HG02571 (cell line): ENCODE measurements around the gene MAN1B1.
"Not testable (repeated sequence)": the region's sequence is repeated elsewhere in the genome, so short reads cannot be mapped to it uniquely, and the experiment has no call there.

Source experiments
- ATAC-seq: cut with Tn5 transposase; IDR thresholded peaks from one replicate; pipeline ENCODE4 v1.9.1; 2021; ENCODE audit warnings: mild to moderate bottlenecking, moderate library complexity; ENCODE audit not compliant: unreplicated experiment

Gene MAN1B1

GRCh38 chr9:137110147-137110910, 23.5 kb downstream of the MAN1B1 start:
- no peak for ATAC-seq

- ATAC-seq = no peak
These were observed 24.4 kb downstream of the MAN1B1 start for GRCh38 chr9:137110911-137111787.

DNA sequence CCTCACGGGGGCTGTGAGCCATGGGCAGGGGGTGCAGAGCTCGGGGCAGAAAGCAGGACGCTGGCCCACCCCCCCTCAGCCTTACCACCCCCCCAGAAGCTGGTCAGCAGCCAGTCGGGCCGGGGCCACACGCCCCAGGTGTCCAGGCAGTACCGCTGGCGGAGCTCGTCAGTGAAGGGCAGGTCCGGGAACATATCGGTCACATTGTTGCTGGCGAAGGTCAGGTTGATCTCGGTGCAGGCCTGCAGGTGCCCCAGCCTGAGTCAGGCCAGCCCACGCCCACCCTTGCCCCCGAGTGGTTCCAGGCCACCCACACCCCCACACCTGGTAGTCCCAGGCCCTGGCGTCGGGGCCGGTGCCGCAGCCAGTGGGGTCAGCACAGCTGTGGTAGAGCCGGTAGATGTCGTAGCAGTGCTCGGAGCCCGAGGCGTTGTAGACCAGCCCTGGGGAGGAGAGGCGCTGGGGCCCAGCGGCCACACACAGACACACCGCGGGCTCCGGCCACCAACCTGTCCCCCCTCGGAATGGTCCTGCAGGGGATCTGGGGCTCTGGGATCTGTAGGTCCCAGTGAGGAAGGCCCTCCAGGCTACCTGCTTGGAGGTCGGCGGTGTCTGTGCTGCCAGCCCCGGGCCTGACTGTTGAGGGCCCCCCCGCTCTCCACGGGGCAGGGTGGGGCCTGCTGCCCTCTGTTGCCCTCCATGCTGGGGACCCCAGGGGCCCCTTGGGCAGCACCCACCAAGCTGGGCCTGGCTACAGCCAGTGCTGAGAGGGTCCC, 25.2 kb downstream of the MAN1B1 start:
- ATAC-seq = no peak

DNA sequence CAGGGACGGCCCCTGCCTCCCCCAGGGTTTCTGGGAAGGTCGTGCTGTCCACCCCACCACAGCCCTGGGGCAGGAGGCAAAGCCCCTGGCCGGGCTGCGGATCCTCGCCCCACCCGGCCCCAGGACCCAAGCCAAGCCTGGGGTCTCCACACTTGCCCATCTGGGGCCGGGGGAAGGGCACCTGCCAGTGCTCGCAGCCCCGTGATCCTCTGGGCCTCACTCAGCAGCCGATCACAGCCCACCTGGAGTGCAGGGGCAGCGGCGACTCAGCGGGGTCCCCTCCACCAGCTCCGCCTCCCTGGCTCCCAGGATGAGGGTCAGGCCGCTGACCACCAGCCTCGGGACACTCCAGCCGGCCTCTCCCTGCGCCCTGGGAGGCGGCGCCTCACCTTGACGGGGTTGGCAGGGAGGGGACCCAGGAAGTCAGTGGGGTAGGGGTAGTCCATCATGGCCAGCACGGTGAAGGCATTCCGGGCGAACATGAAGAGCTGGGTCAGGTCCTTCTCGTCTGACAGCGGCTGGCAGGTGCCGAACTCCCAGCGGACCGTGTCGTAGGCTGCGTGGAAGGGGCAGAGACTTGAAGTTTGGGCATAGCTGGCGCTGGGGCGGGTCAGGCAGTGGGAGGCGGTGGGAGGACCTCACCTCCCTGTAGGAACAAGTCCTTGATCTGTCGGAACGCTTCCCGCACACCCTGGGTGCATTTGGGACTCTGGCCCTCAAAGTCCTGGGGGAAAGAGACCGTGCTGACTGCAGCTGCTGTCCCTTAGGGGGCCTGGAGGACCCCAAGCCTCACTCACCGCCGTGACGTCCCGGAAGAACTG, 26.0 kb downstream of the MAN1B1 start:
- no peak for ATAC-seq

- ATAC-seq = no peak
These were observed 26.8 kb downstream of the MAN1B1 start for GRCh38 chr9:137113385-137114159.

GRCh38 chr9:137114220-137114612, 27.4 kb downstream of the MAN1B1 start:
- ATAC-seq = no peak

- ATAC-seq = peak; percentile 58
These were observed 28.0 kb downstream of the MAN1B1 start, which contains the start of gene DPP7 for GRCh38 chr9:137114613-137115393. DPP7 (minus strand) TSS chr9:137114733; CDS start chr9:137114713, 20 bp downstream.

GRCh38 chr9:137115394-137116026, 28.7 kb downstream of the MAN1B1 start:
- no peak for ATAC-seq

DNA sequence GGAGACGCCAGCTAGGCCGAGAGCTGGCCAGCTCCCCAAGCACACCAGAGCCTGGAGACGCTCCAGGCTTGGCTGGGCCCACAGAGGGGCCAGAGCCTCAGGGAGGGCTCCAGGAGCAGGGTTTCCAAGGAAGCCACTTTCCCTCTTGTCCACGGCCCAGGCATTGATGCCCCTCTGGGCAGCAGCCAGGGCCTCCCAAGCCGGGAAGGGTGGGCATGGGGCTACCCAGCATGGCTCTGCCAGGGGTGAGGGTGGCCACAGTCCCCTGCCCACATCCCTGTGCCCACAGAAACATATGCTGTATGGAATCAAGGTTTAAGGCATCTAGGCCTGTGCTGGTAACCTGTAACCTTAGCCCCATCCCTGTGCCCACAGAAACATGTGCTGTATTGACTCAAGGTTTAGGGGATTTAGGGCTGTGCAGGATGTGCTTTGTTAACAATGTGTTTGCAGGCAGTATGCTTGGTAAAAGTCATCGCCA, 29.3 kb downstream of the MAN1B1 start:
- no peak for ATAC-seq

DNA sequence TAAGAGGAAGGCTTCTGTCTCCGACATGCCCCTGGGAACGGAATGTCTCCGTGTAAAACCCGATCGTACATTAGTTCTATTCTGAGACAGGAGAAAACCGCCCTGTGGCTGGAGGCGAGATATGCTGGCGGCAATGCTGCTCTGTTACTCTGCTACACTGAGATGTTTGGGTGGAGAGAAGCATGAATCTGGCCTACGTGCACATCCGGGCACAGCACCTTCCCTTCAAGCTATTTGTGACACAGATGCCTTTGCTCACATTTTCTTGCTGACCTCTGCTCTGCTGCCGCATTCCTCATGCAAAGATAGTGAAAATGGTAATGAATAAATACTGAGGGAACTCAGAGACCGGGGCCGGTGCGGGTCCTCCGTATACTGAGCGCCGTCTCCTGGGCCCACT, 29.9 kb downstream of the MAN1B1 start:
- ATAC-seq = no peak

GRCh38 chr9:137117269-137117731, 30.5 kb downstream of the MAN1B1 start:
- ATAC-seq = no peak

- not testable (repeated sequence) for ATAC-seq
These were observed 31.4 kb downstream of the MAN1B1 start for GRCh38 chr9:137118092-137118603.

DNA sequence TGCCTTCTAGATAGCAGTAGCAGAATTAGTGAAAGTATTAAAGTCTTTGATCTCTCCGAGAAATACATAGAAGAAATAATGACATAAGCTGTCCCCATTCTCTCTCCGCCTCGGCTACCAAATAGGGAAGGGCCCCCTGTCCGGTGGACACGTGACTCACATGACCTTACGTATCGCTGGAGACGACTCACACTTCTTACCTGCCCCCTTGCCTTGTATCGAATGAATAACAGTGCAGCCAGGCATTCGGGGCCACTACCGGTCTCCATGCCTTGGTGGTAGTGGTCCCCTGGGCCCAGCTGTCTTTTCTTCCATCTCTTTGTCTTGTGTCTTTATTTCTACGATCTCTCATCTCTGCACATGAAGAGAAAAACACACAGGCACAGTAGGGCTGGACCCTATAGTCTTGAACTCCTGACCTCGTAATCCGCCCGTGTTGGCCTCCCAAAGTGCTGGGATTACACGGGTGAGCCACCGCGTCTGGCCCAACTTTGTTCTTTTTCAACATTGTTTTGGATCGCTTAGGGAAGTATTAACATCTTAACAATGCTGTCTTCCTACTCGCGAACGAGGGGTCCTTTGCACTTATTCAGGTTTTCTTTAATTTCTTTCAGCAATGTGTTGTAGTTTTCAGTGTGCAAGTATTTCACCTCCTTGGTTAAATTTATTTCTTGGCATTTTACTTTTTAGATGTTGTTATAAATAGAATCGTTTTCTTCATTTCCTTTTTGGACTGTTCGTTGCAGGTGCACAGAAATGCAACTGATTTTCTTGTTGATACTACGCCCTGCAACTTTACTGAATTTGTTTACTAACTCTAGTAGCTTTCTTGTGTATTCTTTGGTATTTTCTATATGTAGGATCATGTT, 35.4 kb downstream of the MAN1B1 start:
- not testable (repeated sequence) for ATAC-seq

GRCh38 chr9:137122796-137123467, 36.1 kb downstream of the MAN1B1 start:
- ATAC-seq = not testable (repeated sequence)

- no peak for ATAC-seq
These were observed 36.7 kb downstream of the MAN1B1 start for GRCh38 chr9:137123468-137123837.

DNA sequence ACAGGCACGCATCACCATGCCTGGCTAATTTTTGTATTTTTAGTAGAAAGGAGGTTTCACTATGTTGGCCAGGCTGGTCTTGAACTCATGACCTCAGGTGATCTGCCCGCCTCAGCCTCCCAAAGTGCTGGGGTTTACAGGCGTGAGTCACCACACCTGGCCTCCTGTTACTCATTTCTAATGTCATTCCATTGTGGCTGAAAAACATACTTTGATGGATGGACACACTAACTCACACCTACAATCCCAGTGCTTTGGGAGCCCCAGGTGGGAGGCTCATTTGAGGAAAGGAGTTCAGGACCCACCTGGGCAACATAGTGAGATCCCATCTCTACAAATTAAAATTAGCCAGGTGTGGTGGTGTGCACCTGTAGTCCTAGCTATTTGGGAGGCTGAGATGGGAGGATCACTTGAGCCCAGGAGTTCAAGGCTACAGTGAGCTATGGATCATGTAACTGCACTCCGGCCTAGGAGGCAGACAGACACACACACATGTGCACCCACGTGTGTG, 37.2 kb downstream of the MAN1B1 start:
- not testable (repeated sequence) for ATAC-seq
